Endothelial cell (in vitro differentiated cells): ENCODE results near the gene FAM234B. TPM values are rescaled to one million over a fixed set of nuclear protein-coding genes. Genes with fewer than 3 reads are reported as not detected.

Experiments
- DNase-seq: peaks from one replicate; pipeline ENCODE4 v3.0.0; 2021; ENCODE audit warnings: low spot score
- H3K27ac Mint-ChIP-seq: one replicate; pipeline ENCODE4 v1.8.0; 2021; ENCODE audit warnings: mixed read lengths, inconsistent platforms; ENCODE audit not compliant: unreplicated experiment
- H3K27me3 Mint-ChIP-seq: one replicate; pipeline ENCODE4 v1.8.0; 2021; ENCODE audit warnings: mild to moderate bottlenecking, moderate library complexity, mixed read lengths, inconsistent platforms; ENCODE audit not compliant: unreplicated experiment
- H3K36me3 Mint-ChIP-seq: one replicate; pipeline ENCODE4 v1.8.0; 2021; ENCODE audit warnings: mild to moderate bottlenecking, low read depth, mixed read lengths, inconsistent platforms; ENCODE audit not compliant: unreplicated experiment
- H3K4me1 Mint-ChIP-seq: one replicate; pipeline ENCODE4 v1.8.0; 2021; ENCODE audit warnings: mild to moderate bottlenecking, mixed read lengths, inconsistent platforms; ENCODE audit not compliant: unreplicated experiment
- H3K4me3 Mint-ChIP-seq: one replicate; pipeline ENCODE4 v1.8.0; 2021; ENCODE audit warnings: mild to moderate bottlenecking, mixed read lengths, inconsistent platforms; ENCODE audit not compliant: unreplicated experiment
- H3K9me3 Mint-ChIP-seq: one replicate; pipeline ENCODE4 v1.8.0; 2021; ENCODE audit warnings: mixed read lengths, inconsistent platforms; ENCODE audit not compliant: unreplicated experiment
- CTCF ChIP-seq: fragments of 200-600 bp; sonication (generic); IDR thresholded peaks from one replicate; pipeline ENCODE4 v1.5.0; 2021; ENCODE audit warnings: antibody characterized with exemption; ENCODE audit not compliant: unreplicated experiment
- total RNA-seq: library from RNA; stranded (reverse); fragmentation: NEBNext Ultra II Directional; extraction: Animal tissue kit (Norgen Biotek cat#: 25700); gene quantifications from one replicate; pipeline ENCODE4 v1.2.1, GENCODE V29; 2021; ENCODE audit not compliant: unreplicated experiment

The FAM234B gene
- total RNA-seq, 1 donor from 2014 or later, result 36.3 TPM

GRCh38 chr12:13116259-13116658 lies 72.1 kb downstream of the FAM234B start:
- Mint-ChIP-seq H3K27me3 (peaks cover 2% of the 10 kb centered on the region), H3K9me3 (no peaks in the 10 kb centered on the region), H3K4me1 (peaks cover 21% of the 10 kb centered on the region)

GRCh38 chr12:13117029-13117428 lies 72.8 kb downstream of the FAM234B start:
- no peak for TF ChIP-seq CTCF
- no peak for DNase-seq
- H3K9me3 Mint-ChIP-seq, result no peaks in the 10 kb centered on the region
- no peak overlapping the region for H3K27ac Mint-ChIP-seq
- H3K27me3 Mint-ChIP-seq, result peaks cover 2% of the 10 kb centered on the region
- peaks cover 21% of the 10 kb centered on the region for H3K4me1 Mint-ChIP-seq
- no peak overlapping the region for H3K4me3 Mint-ChIP-seq
- no peaks in the 10 kb centered on the region for H3K36me3 Mint-ChIP-seq

More at GRCh38 chr12:13116259-13116658, 72.1 kb downstream of the FAM234B start:
- H3K36me3 Mint-ChIP-seq, result no peaks in the 10 kb centered on the region
- no peak for TF ChIP-seq CTCF
- no peak overlapping the region for H3K4me3 Mint-ChIP-seq
- DNase-seq, result no peak
- H3K27ac Mint-ChIP-seq, result peak overlapping the region; percentile 24

- Mint-ChIP-seq H3K27ac (no peak overlapping the region), H3K4me3 (no peak overlapping the region), H3K9me3 (no peaks in the 10 kb centered on the region), H3K27me3 (peaks cover 2% of the 10 kb centered on the region), H3K36me3 (no peaks in the 10 kb centered on the region), H3K4me1 (peaks cover 17% of the 10 kb centered on the region)
- TF ChIP-seq CTCF, result no peak
- DNase-seq, result no peak
These were observed 75.6 kb downstream of the FAM234B start for GRCh38 chr12:13119826-13120225.

GRCh38 chr12:13120413-13120812 lies 76.2 kb downstream of the FAM234B start:
- DNase-seq, result no peak
- Mint-ChIP-seq H3K27me3 (peaks cover 2% of the 10 kb centered on the region), H3K27ac (no peak overlapping the region), H3K9me3 (no peaks in the 10 kb centered on the region), H3K36me3 (no peaks in the 10 kb centered on the region), H3K4me3 (no peak overlapping the region), H3K4me1 (peaks cover 23% of the 10 kb centered on the region)
- TF ChIP-seq CTCF, result no peak

- Mint-ChIP-seq H3K4me3 (no peak overlapping the region), H3K9me3 (no peaks in the 10 kb centered on the region), H3K27ac (no peak overlapping the region), H3K36me3 (no peaks in the 10 kb centered on the region), H3K27me3 (no peaks in the 10 kb centered on the region), H3K4me1 (peaks cover 17% of the 10 kb centered on the region)
- no peak for DNase-seq
- TF ChIP-seq CTCF, result no peak
These were observed 77.4 kb downstream of the FAM234B start for GRCh38 chr12:13121568-13121967.
